GM11168 (cell line): ENCODE results near the gene SMG6.
"Not testable (repeated sequence)": the region's sequence is repeated elsewhere in the genome, so short reads cannot be mapped to it uniquely, and the experiment has no call there.

Experiments
- in situ Hi-C: fragments of 300-500 bp; cut with MboI; formaldehyde crosslinking; loops from one replicate; pipeline ENCODE4 v1.12.0; 2022; ENCODE audit warnings: low sequenced_read_pairs; ENCODE audit not compliant: unreplicated experiment

SMG6 gene

GRCh38 chr17:2303204-2304188 lies at the start of gene SMG6, which contains the start of gene SRR:
Gene SMG6 (minus strand): TSS chr17:2303785. CDS start chr17:2303720, 65 bp downstream.
Gene SRR (plus strand): TSS chr17:2303950. CDS start chr17:2315561, 11,611 bp downstream.
- in situ Hi-C loops = no loop called here

GRCh38 chr17:2351269-2351668 lies 47.7 kb upstream of the SMG6 start:
- in situ Hi-C loops = no loop called here

GRCh38 chr17:2347805-2348685 lies 44.5 kb upstream of the SMG6 start:
- in situ Hi-C loops = no loop called here

- in situ Hi-C loops = no loop called here
Observed at GRCh38 chr17:2346475-2346874, 42.9 kb upstream of the SMG6 start.

GRCh38 chr17:2344528-2344927 lies 40.9 kb upstream of the SMG6 start:
- in situ Hi-C loops = no loop called here

GRCh38 chr17:2343421-2343820 lies 39.8 kb upstream of the SMG6 start:
- in situ Hi-C loops = no loop called here

- in situ Hi-C loops = no loop called here
Observed at GRCh38 chr17:2338315-2338657, 34.7 kb upstream of the SMG6 start.

- in situ Hi-C loops = no loop called here
Observed at GRCh38 chr17:2337544-2338314, 34.1 kb upstream of the SMG6 start.

- in situ Hi-C loops = no loop called here
Observed at GRCh38 chr17:2336852-2337543, 33.4 kb upstream of the SMG6 start, which contains the start of gene SGSM2. Gene SGSM2 (plus strand): TSS chr17:2337501. CDS start chr17:2337689, 188 bp downstream.

GRCh38 chr17:2336215-2336851 lies 32.7 kb upstream of the SMG6 start, which contains the start of gene TSR1:
Gene TSR1 (minus strand): TSS chr17:2336457. CDS start chr17:2336427, 30 bp downstream.
- in situ Hi-C loops = no loop called here

- in situ Hi-C loops = no loop called here
Observed at GRCh38 chr17:2335726-2336214, 32.2 kb upstream of the SMG6 start.

- in situ Hi-C loops = no loop called here
Observed at GRCh38 chr17:2331303-2331702, 27.7 kb upstream of the SMG6 start.

- in situ Hi-C loops = no loop called here
Observed at GRCh38 chr17:2323629-2324314, 20.2 kb upstream of the SMG6 start.

- in situ Hi-C loops = no loop called here
Observed at GRCh38 chr17:2321399-2321798, 17.8 kb upstream of the SMG6 start.

GRCh38 chr17:2319051-2319450 lies 15.5 kb upstream of the SMG6 start:
- in situ Hi-C loops = no loop called here

GRCh38 chr17:2317796-2318195 lies 14.2 kb upstream of the SMG6 start:
- in situ Hi-C loops = no loop called here

GRCh38 chr17:2316916-2317205 lies 13.3 kb upstream of the SMG6 start:
- in situ Hi-C loops = not testable (repeated sequence)

- in situ Hi-C loops = no loop called here
Observed at GRCh38 chr17:2312736-2313135, 9.2 kb upstream of the SMG6 start.
